Measurements from ENCODE around the gene ALDH8A1.

- TF ChIP-seq CTCF (IDR thresholded peaks at IDR 0.05), result no peak
- no peak for TF ChIP-seq POLR2A (IDR thresholded peaks at IDR 0.05)
- TF ChIP-seq POLR2AphosphoS5 (IDR thresholded peaks at IDR 0.05), result no peak
Observed at GRCh38 chr6:134994431-134994830, 44.5 kb upstream of the ALDH8A1 start.
